Lower leg skin (tissue), 4 donors: ENCODE measurements around the gene MED25. TPM values are rescaled to one million over a fixed set of nuclear protein-coding genes. Genes with fewer than 3 reads are reported as not detected.

Experiments used
- DNase-seq, 2 donors: peaks; one replicate each; pipeline ENCODE4 v3.0.0-alpha.2; 2019; ENCODE audit warnings: low spot score in 2 of 2
- H3K4me3 ChIP-seq: fragments of 200-600 bp; sonication (generic); 2 replicates; pipeline ENCODE4 v1.5.1; 2017; ENCODE audit warnings: mild to moderate bottlenecking, low read depth; ENCODE audit not compliant: poor library complexity, severe bottlenecking
- CTCF ChIP-seq, 3 donors: fragments of 450-650 bp; IDR thresholded peaks; one replicate each; pipeline ENCODE4 v1.5.1; 2016; ENCODE audit warnings: antibody characterized with exemption in 3 of 3, mild to moderate bottlenecking in 3 of 3, moderate library complexity in 2 of 3
- POLR2A ChIP-seq, 2 donors: fragments of 450-650 bp; IDR thresholded peaks; one replicate each; pipeline ENCODE4 v1.6.1; 2016 to 2017; ENCODE audit warnings: antibody characterized with exemption in 2 of 2, mild to moderate bottlenecking in 1 of 2, moderate library complexity in 1 of 2
- WGBS, 2 donors: methylation state at CpG; one replicate each; pipeline ENCODE4 v1.1.5; 2018; 5-methylcytosine and 5-hydroxymethylcytosine counted together
- intact Hi-C: fragments of 100-400 bp; cut with DNase I; formaldehyde crosslinking; loops from one replicate; pipeline ENCODE4 v1.15.0; 2023; ENCODE audit warnings: low total_unique reads
- total RNA-seq, 4 donors: library from RNA; depleted of rRNA; stranded (reverse); fragments of >200 nt; gene quantifications; one replicate each; pipeline ENCODE4 v1.1.0, GENCODE V29; 2016

The MED25 gene
- total RNA-seq, 4 donors from 2014 or later = 28.9 to 43.7 (median 30.8) TPM

GRCh38 chr19:49802836-49803528 is 15.1 kb upstream of the MED25 start:
- TF ChIP-seq CTCF (IDR thresholded peaks at IDR 0.05) = no peak
- no peak for TF ChIP-seq POLR2A (IDR thresholded peaks at IDR 0.05)
- intact Hi-C loops = no loop called here
- DNase-seq = no peak
- H3K4me3 ChIP-seq = no peak overlapping the region
- 85 to 91% methylated on average over 23 to 24 of the region's 24 CpGs for WGBS, 2 donors

GRCh38 chr19:49803529-49803856 is 14.6 kb upstream of the MED25 start:
- no peak for TF ChIP-seq CTCF (IDR thresholded peaks at IDR 0.05)
- no peak for TF ChIP-seq POLR2A (IDR thresholded peaks at IDR 0.05)
- WGBS, 2 donors = 81 to 90% methylated on average over 6 of the region's 6 CpGs
- no peak overlapping the region for H3K4me3 ChIP-seq
- no peak for DNase-seq
- intact Hi-C loops = no loop called here

GRCh38 chr19:49805822-49806619 is 12.1 kb upstream of the MED25 start:
- WGBS, 2 donors = 84 to 86% methylated on average over 20 of the region's 20 CpGs
- H3K4me3 ChIP-seq = no peak overlapping the region
- intact Hi-C loops = no loop called here
- no peak for TF ChIP-seq POLR2A (IDR thresholded peaks at IDR 0.05)
- no peak for TF ChIP-seq CTCF (IDR thresholded peaks at IDR 0.05)
- DNase-seq = no peak

DNA sequence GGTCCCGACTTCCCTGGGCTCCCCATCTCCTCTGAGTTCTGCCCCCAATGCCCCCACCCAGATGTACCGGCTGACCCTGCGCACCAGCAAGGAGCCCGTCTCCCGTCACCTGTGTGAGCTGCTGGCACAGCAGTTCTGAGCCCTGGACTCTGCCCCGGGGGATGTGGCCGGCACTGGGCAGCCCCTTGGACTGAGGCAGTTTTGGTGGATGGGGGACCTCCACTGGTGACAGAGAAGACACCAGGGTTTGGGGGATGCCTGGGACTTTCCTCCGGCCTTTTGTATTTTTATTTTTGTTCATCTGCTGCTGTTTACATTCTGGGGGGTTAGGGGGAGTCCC is 11.5 kb upstream of the MED25 start:
- TF ChIP-seq CTCF (IDR thresholded peaks at IDR 0.05) = no peak
- TF ChIP-seq POLR2A (IDR thresholded peaks at IDR 0.05) = no peak
- WGBS, 2 donors = 91 to 95% methylated on average over 8 of the region's 8 CpGs
- H3K4me3 ChIP-seq = no peak overlapping the region
- intact Hi-C loops = no loop called here
- DNase-seq = no peak

GRCh38 chr19:49807058-49807903 is 10.8 kb upstream of the MED25 start:
- intact Hi-C loops = no loop called here
- no peak for TF ChIP-seq POLR2A (IDR thresholded peaks at IDR 0.05)
- no peak for TF ChIP-seq CTCF (IDR thresholded peaks at IDR 0.05)
- no peak overlapping the region for H3K4me3 ChIP-seq
- DNase-seq = no peak
- WGBS, 2 donors = 80 to 83% methylated on average over 13 to 18 of the region's 18 CpGs
